GM23338 (cell line): ENCODE results near the gene SF1. TPM values are rescaled to one million over a fixed set of nuclear protein-coding genes. Genes with fewer than 3 reads are reported as not detected.

ENCODE experiments used
- ATAC-seq: fragments of 200-7000 bp; cut with Tn5 transposase; 3 replicates; pipeline ENCODE4 v1.9.1; 2020
- DNase-seq: peaks from one replicate; pipeline ENCODE4 v3.0.0-alpha.2; 2015; ENCODE audit warnings: low spot score
- H2AFZ ChIP-seq: fragments of 200-600 bp; sonication (generic); 2 replicates; pipeline ENCODE4 v1.8.0; 2016; ENCODE audit warnings: antibody characterized with exemption, mild to moderate bottlenecking, moderate library complexity
- H3F3A ChIP-seq: fragments of 200-600 bp; sonication (generic); replicated peaks from 2 replicates; pipeline ENCODE4 v1.8.0; 2017; ENCODE audit warnings: antibody characterized with exemption, mixed run types, low read depth
- H3K27ac ChIP-seq: fragments of 200-600 bp; sonication (generic); 2 replicates; pipeline ENCODE4 v1.6.1; 2016; ENCODE audit warnings: low read depth
- H3K27me3 ChIP-seq: fragments of 200-600 bp; sonication (generic); 2 replicates; pipeline ENCODE4 v1.8.0; 2016; ENCODE audit warnings: mild to moderate bottlenecking, mixed run types, moderate library complexity; ENCODE audit not compliant: insufficient read depth
- H3K36me3 ChIP-seq: fragments of 200-600 bp; sonication (generic); 2 replicates; pipeline ENCODE4 v1.8.0; 2016; ENCODE audit warnings: mild to moderate bottlenecking; ENCODE audit not compliant: insufficient read depth
- H3K4me1 ChIP-seq: fragments of 200-600 bp; sonication (generic); 2 replicates; pipeline ENCODE4 v1.8.0; 2016; ENCODE audit warnings: mild to moderate bottlenecking, moderate library complexity; ENCODE audit not compliant: insufficient read depth
- H3K4me2 ChIP-seq: fragments of 200-600 bp; sonication (generic); 2 replicates; pipeline ENCODE4 v1.7.1; 2017; ENCODE audit warnings: mixed run types
- H3K4me3 ChIP-seq: fragments of 200-600 bp; sonication (generic); 2 replicates; pipeline ENCODE4 v1.6.1; 2016; ENCODE audit warnings: mixed run types
- H3K79me2 ChIP-seq: fragments of 200-600 bp; sonication (generic); replicated peaks from 2 replicates; pipeline ENCODE4 v1.8.0; 2017; ENCODE audit warnings: mild to moderate bottlenecking; ENCODE audit not compliant: insufficient read depth
- H3K9me2 ChIP-seq: fragments of 200-600 bp; sonication (generic); 2 replicates; pipeline ENCODE4 v1.8.0; 2017; ENCODE audit not compliant: insufficient read depth
- H4K20me1 ChIP-seq: fragments of 200-600 bp; sonication (generic); replicated peaks from 2 replicates; pipeline ENCODE4 v1.8.0; 2017; ENCODE audit warnings: mild to moderate bottlenecking; ENCODE audit not compliant: insufficient read depth
- H3K27ac Mint-ChIP-seq: 2 replicates; pipeline ENCODE4 v1.8.0; 2020; ENCODE audit warnings: inconsistent platforms, mild to moderate bottlenecking, moderate library complexity, mixed read lengths
- H3K27me3 Mint-ChIP-seq: 3 replicates; pipeline ENCODE4 v1.8.0; 2022; ENCODE audit warnings: low read depth, mild to moderate bottlenecking, moderate library complexity, mixed read lengths, inconsistent platforms; ENCODE audit not compliant: insufficient read depth, poor library complexity
- H3K36me3 Mint-ChIP-seq: 3 replicates; pipeline ENCODE4 v1.8.0; 2021; ENCODE audit warnings: low read depth, mild to moderate bottlenecking, inconsistent platforms, moderate library complexity, mixed read lengths
- H3K4me1 Mint-ChIP-seq: 3 replicates; pipeline ENCODE4 v1.8.0; 2020; ENCODE audit warnings: mild to moderate bottlenecking, inconsistent platforms, mixed read lengths
- H3K4me3 Mint-ChIP-seq: 3 replicates; pipeline ENCODE4 v1.8.0; 2021; ENCODE audit warnings: moderate library complexity, mild to moderate bottlenecking, inconsistent platforms, mixed read lengths
- H3K9me3 Mint-ChIP-seq: 3 replicates; pipeline ENCODE4 v1.8.0; 2020; ENCODE audit warnings: moderate library complexity, mild to moderate bottlenecking, inconsistent platforms, mixed read lengths
- CREB1 ChIP-seq: fragments of 250-450 bp; sonication (Bioruptor Pico); IDR thresholded peaks from 2 replicates; pipeline ENCODE4 v1.5.0; 2020; ENCODE audit warnings: low read depth, mild to moderate bottlenecking, moderate library complexity
- JUNB ChIP-seq: IDR thresholded peaks from one replicate; pipeline ENCODE4 v1.6.1; 2016; ENCODE audit warnings: antibody characterized with exemption; ENCODE audit not compliant: unreplicated experiment
- POLR2AphosphoS5 ChIP-seq: IDR thresholded peaks from 2 replicates; pipeline ENCODE4 v1.6.1; 2016; ENCODE audit warnings: antibody characterized with exemption, low read depth
- STAT1 ChIP-seq: IDR thresholded peaks from one replicate; pipeline ENCODE4 v1.6.1; 2016; ENCODE audit warnings: antibody characterized with exemption; ENCODE audit not compliant: unreplicated experiment
- ZNF331 ChIP-seq: fragments of 250-450 bp; sonication (Bioruptor Pico); IDR thresholded peaks from 2 replicates; pipeline ENCODE4 v1.5.0; 2020; ENCODE audit warnings: low read depth, mild to moderate bottlenecking, moderate library complexity
- polyA plus RNA-seq: library from polyadenylated mRNA; unstranded; fragments of >200 nt; fragmentation: Nextera tagmentation; extraction: Ambion mirVana; gene quantifications from 2 replicates; pipeline ENCODE4 v1.2.1, GENCODE V29; 2016
- total RNA-seq: library from RNA; depleted of rRNA; stranded (reverse); fragments of >200 nt; shearing (Covaris generic); gene quantifications from 2 replicates; pipeline ENCODE4 v1.2.3, GENCODE V29; 2014
- TF ChIP-seq, protein P1 (sequence below): fragments of 250-450 bp; sonication (Bioruptor Pico); IDR thresholded peaks from 2 replicates; pipeline ENCODE4 v1.5.0; 2020; ENCODE audit warnings: mild to moderate bottlenecking, moderate library complexity
- TF ChIP-seq, protein P2 (sequence below), 2 experiments: fragments of 200-600 bp in 1 of 2; sonication (generic) in 1 of 2; conservative IDR thresholded peaks; 2 replicates each; pipeline versions ENCODE4 v1.5.1 to v1.6.1; 2016 to 2017; ENCODE audit warnings: antibody characterized with exemption in 2 of 2, low read depth in 2 of 2, mild to moderate bottlenecking in 2 of 2, moderate library complexity in 1 of 2
- TF ChIP-seq, protein P3 (sequence below): IDR thresholded peaks from one replicate; pipeline ENCODE4 v1.6.1; 2018; ENCODE audit warnings: antibody characterized with exemption; ENCODE audit not compliant: unreplicated experiment

Gene SF1
- total and polyA plus RNA-seq, 2 experiments from 2014 or later: 76.9 to 252 TPM

DNA sequence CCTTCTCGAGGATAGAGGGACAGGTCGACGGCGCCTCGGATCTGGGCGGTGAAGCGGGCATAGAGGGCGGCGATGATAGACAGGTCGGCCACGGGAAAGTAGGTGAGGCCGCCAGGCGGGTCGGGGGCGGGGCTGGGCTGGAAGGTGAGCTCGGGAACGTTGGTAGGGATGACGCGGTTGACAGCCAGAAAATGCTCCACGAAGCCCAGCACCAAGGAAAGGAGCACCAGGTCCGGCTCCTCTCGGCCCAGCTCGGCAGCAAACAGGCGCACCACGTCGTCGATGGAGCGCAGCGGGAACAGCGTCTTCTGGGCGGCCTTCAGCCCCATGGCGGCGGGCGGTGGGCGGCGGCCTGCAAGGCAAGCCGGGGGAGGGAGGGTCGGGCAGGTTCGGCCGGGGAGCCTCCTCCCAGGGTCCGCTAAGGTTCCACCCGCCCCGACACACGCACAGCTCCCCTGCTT is 31.5 kb upstream of the SF1 start:
- DNase-seq (peak; percentile 81), ATAC-seq (peak; percentile 57)
- H3K36me3 Mint-ChIP-seq: peaks cover 21% of the 10 kb centered on the region
- no peak overlapping the region for H3K27ac Mint-ChIP-seq
- H3K4me3 Mint-ChIP-seq: peak overlapping the region; percentile 92
- Histone ChIP-seq H3K27ac (no peak overlapping the region), H3F3A (peaks cover 4% of the 10 kb centered on the region; the same call in 1 of the 2 replicates), H3K4me3 (peak overlapping the region; percentile 83), H3K4me1 (peaks cover 5% of the 10 kb centered on the region; the same call in 1 of the 2 replicates), H3K36me3 (no peaks in the 10 kb centered on the region), H2AFZ (peak overlapping the region; percentile 78), H4K20me1 (0 out of 2 replicates have a peak, but pooled peaks cover 13% of the 10 kb centered on the region), H3K27me3 (no peaks in the 10 kb centered on the region), H3K79me2 (peaks cover 6% of the 10 kb centered on the region; the same call in 1 of the 2 replicates), H3K4me2 (peak overlapping the region; percentile 93), H3K9me2 (no peaks in the 10 kb centered on the region)
- peaks cover 13% of the 10 kb centered on the region for H3K27me3 Mint-ChIP-seq
- TF ChIP-seq CREB1 (0 out of 2 replicates have a peak, but pooled peaks have one; percentile 24), STAT1 (no peak), ZNF331 (CRISPR knock-in tag) (no peak)
- TF ChIP-seq, protein P1, sequence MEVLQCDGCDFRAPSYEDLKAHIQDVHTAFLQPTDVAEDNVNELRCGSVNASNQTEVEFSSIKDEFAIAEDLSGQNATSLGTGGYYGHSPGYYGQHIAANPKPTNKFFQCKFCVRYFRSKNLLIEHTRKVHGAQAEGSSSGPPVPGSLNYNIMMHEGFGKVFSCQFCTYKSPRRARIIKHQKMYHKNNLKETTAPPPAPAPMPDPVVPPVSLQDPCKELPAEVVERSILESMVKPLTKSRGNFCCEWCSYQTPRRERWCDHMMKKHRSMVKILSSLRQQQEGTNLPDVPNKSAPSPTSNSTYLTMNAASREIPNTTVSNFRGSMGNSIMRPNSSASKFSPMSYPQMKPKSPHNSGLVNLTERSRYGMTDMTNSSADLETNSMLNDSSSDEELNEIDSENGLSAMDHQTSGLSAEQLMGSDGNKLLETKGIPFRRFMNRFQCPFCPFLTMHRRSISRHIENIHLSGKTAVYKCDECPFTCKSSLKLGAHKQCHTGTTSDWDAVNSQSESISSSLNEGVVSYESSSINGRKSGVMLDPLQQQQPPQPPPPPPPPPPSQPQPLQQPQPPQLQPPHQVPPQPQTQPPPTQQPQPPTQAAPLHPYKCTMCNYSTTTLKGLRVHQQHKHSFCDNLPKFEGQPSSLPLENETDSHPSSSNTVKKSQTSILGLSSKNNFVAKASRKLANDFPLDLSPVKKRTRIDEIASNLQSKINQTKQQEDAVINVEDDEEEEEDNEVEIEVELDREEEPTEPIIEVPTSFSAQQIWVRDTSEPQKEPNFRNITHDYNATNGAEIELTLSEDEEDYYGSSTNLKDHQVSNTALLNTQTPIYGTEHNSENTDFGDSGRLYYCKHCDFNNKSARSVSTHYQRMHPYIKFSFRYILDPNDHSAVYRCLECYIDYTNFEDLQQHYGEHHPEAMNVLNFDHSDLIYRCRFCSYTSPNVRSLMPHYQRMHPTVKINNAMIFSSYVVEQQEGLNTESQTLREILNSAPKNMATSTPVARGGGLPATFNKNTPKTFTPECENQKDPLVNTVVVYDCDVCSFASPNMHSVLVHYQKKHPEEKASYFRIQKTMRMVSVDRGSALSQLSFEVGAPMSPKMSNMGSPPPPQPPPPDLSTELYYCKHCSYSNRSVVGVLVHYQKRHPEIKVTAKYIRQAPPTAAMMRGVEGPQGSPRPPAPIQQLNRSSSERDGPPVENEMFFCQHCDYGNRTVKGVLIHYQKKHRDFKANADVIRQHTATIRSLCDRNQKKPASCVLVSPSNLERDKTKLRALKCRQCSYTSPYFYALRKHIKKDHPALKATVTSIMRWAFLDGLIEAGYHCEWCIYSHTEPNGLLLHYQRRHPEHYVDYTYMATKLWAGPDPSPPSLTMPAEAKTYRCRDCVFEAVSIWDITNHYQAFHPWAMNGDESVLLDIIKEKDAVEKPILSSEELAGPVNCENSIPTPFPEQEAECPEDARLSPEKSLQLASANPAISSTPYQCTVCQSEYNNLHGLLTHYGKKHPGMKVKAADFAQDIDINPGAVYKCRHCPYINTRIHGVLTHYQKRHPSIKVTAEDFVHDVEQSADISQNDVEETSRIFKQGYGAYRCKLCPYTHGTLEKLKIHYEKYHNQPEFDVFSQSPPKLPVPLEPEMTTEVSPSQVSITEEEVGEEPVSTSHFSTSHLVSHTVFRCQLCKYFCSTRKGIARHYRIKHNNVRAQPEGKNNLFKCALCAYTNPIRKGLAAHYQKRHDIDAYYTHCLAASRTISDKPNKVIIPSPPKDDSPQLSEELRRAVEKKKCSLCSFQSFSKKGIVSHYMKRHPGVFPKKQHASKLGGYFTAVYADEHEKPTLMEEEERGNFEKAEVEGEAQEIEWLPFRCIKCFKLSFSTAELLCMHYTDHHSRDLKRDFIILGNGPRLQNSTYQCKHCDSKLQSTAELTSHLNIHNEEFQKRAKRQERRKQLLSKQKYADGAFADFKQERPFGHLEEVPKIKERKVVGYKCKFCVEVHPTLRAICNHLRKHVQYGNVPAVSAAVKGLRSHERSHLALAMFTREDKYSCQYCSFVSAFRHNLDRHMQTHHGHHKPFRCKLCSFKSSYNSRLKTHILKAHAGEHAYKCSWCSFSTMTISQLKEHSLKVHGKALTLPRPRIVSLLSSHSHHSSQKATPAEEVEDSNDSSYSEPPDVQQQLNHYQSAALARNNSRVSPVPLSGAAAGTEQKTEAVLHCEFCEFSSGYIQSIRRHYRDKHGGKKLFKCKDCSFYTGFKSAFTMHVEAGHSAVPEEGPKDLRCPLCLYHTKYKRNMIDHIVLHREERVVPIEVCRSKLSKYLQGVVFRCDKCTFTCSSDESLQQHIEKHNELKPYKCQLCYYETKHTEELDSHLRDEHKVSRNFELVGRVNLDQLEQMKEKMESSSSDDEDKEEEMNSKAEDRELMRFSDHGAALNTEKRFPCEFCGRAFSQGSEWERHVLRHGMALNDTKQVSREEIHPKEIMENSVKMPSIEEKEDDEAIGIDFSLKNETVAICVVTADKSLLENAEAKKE (CRISPR knock-in tag): no peak
- peaks cover 9% of the 10 kb centered on the region for H3K4me1 Mint-ChIP-seq
- H3K9me3 Mint-ChIP-seq: no peaks in the 10 kb centered on the region; the same call in 2 of the 3 replicates

DNA sequence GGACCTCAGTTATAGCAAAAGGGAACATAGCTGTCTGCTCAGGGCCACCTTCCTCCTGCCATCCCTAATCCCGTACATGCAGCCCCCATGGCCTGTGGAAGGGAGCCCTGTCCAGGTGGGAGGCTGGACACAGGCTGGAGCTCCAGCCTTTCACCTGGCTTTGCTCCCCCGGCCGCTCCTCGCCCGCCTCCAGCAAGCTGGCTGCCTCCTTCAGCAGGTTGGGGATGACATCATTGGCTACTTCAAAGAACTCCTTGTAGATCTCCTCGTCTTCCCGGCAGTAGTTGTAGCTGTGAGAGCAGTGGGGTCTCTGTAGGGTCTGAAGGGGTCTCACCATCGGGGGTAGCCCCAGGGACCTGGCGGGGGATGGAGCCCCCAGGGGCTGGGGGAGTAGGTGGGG is 27.1 kb upstream of the SF1 start:
- Mint-ChIP-seq H3K4me3 (no peak overlapping the region; the same call in 2 of the 3 replicates), H3K27me3 (peaks cover 13% of the 10 kb centered on the region), H3K4me1 (peaks cover 20% of the 10 kb centered on the region), H3K9me3 (no peaks in the 10 kb centered on the region), H3K27ac (no peak overlapping the region), H3K36me3 (peaks cover 21% of the 10 kb centered on the region)
- Histone ChIP-seq H3K4me2 (no peak overlapping the region), H3F3A (peaks cover 12% of the 10 kb centered on the region), H3K9me2 (no peaks in the 10 kb centered on the region), H3K36me3 (no peaks in the 10 kb centered on the region), H3K4me3 (no peak overlapping the region), H3K27me3 (no peaks in the 10 kb centered on the region), H2AFZ (no peak overlapping the region), H4K20me1 (0 out of 2 replicates have a peak, but pooled peaks cover 13% of the 10 kb centered on the region), H3K4me1 (peaks cover 8% of the 10 kb centered on the region; the same call in 1 of the 2 replicates), H3K27ac (no peak overlapping the region), H3K79me2 (peaks cover 6% of the 10 kb centered on the region; the same call in 1 of the 2 replicates)
- no peak for ATAC-seq
- no peak for DNase-seq
- TF ChIP-seq, protein P2, sequence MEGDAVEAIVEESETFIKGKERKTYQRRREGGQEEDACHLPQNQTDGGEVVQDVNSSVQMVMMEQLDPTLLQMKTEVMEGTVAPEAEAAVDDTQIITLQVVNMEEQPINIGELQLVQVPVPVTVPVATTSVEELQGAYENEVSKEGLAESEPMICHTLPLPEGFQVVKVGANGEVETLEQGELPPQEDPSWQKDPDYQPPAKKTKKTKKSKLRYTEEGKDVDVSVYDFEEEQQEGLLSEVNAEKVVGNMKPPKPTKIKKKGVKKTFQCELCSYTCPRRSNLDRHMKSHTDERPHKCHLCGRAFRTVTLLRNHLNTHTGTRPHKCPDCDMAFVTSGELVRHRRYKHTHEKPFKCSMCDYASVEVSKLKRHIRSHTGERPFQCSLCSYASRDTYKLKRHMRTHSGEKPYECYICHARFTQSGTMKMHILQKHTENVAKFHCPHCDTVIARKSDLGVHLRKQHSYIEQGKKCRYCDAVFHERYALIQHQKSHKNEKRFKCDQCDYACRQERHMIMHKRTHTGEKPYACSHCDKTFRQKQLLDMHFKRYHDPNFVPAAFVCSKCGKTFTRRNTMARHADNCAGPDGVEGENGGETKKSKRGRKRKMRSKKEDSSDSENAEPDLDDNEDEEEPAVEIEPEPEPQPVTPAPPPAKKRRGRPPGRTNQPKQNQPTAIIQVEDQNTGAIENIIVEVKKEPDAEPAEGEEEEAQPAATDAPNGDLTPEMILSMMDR (conservative IDR thresholded peaks at IDR 0.05; ENCODE audit: low read depth in 2 of 2): no peak
- no peak for TF ChIP-seq POLR2AphosphoS5
- TF ChIP-seq, protein P3, sequence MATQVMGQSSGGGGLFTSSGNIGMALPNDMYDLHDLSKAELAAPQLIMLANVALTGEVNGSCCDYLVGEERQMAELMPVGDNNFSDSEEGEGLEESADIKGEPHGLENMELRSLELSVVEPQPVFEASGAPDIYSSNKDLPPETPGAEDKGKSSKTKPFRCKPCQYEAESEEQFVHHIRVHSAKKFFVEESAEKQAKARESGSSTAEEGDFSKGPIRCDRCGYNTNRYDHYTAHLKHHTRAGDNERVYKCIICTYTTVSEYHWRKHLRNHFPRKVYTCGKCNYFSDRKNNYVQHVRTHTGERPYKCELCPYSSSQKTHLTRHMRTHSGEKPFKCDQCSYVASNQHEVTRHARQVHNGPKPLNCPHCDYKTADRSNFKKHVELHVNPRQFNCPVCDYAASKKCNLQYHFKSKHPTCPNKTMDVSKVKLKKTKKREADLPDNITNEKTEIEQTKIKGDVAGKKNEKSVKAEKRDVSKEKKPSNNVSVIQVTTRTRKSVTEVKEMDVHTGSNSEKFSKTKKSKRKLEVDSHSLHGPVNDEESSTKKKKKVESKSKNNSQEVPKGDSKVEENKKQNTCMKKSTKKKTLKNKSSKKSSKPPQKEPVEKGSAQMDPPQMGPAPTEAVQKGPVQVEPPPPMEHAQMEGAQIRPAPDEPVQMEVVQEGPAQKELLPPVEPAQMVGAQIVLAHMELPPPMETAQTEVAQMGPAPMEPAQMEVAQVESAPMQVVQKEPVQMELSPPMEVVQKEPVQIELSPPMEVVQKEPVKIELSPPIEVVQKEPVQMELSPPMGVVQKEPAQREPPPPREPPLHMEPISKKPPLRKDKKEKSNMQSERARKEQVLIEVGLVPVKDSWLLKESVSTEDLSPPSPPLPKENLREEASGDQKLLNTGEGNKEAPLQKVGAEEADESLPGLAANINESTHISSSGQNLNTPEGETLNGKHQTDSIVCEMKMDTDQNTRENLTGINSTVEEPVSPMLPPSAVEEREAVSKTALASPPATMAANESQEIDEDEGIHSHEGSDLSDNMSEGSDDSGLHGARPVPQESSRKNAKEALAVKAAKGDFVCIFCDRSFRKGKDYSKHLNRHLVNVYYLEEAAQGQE: no peak
- no peak for TF ChIP-seq CREB1
- no peak for TF ChIP-seq JUNB
